GM21723 (cell line): ENCODE data around the gene TMEM52.
A peak's percentile ranks its signal among the peaks of the same experiment; 100 is the strongest.
"Not testable (repeated sequence)": the region's sequence is repeated elsewhere in the genome, so short reads cannot be mapped to it uniquely, and the experiment has no call there.

Experiments used
- ATAC-seq: cut with Tn5 transposase; IDR thresholded peaks from one replicate; pipeline ENCODE4 v1.9.1; 2021; ENCODE audit warnings: mild to moderate bottlenecking, moderate library complexity; ENCODE audit not compliant: unreplicated experiment

Gene TMEM52

GRCh38 chr1:1895456-1896336, 23.4 kb downstream of the TMEM52 start:
- no peak for ATAC-seq

- no peak for ATAC-seq
Observed at GRCh38 chr1:1895060-1895418, 24.0 kb downstream of the TMEM52 start.

- ATAC-seq, result no peak
Observed at GRCh38 chr1:1894354-1895059, 24.6 kb downstream of the TMEM52 start.

- ATAC-seq, result no peak
Observed at GRCh38 chr1:1893997-1894353, 25.1 kb downstream of the TMEM52 start.

GRCh38 chr1:1893291-1893985, 25.6 kb downstream of the TMEM52 start:
- ATAC-seq, result no peak

GRCh38 chr1:1892763-1893120, 26.3 kb downstream of the TMEM52 start:
- ATAC-seq, result no peak

GRCh38 chr1:1892079-1892762, 26.9 kb downstream of the TMEM52 start:
- ATAC-seq, result no peak

- peak; percentile 42 for ATAC-seq
Observed at GRCh38 chr1:1891349-1892078, 27.6 kb downstream of the TMEM52 start.

GRCh38 chr1:1890506-1891348, 28.4 kb downstream of the TMEM52 start, which contains the start of gene GNB1:
Gene GNB1 (minus strand): TSS chr1:1891087. CDS start chr1:1825453, 65,634 bp downstream.
- ATAC-seq, result peak; percentile 53

GRCh38 chr1:1889847-1890505, 29.1 kb downstream of the TMEM52 start:
- peak; percentile 23 for ATAC-seq

GRCh38 chr1:1889090-1889750, 29.9 kb downstream of the TMEM52 start:
- no peak for ATAC-seq

GRCh38 chr1:1883890-1884289, 35.2 kb downstream of the TMEM52 start:
- ATAC-seq, result not testable (repeated sequence)

- ATAC-seq, result no peak
Observed at GRCh38 chr1:1883092-1883873, 35.8 kb downstream of the TMEM52 start.

- no peak for ATAC-seq
Observed at GRCh38 chr1:1881727-1882126, 37.4 kb downstream of the TMEM52 start.

- no peak for ATAC-seq
Observed at GRCh38 chr1:1880617-1881312, 38.3 kb downstream of the TMEM52 start.

GRCh38 chr1:1879942-1880341, 39.1 kb downstream of the TMEM52 start:
- ATAC-seq, result no peak

- ATAC-seq, result no peak
Observed at GRCh38 chr1:1877865-1878436, 41.1 kb downstream of the TMEM52 start.
